Esophagus muscularis mucosa (tissue), 4 donors: ENCODE results near the gene PDE4D. TPM values are rescaled to one million over a fixed set of nuclear protein-coding genes. Genes with fewer than 3 reads are reported as not detected.
A peak's percentile ranks its signal among the peaks of the same experiment; 100 is the strongest.

ENCODE experiments used
- DNase-seq: peaks from one replicate; pipeline ENCODE4 v3.0.0-alpha.2; 2017; ENCODE audit errors: extremely low spot score
- H3K27ac ChIP-seq, 4 donors: fragments of 200-600 bp; sonication (generic); replicated peaks in 1 of 4; 1 replicate in 3 of 4; 2 replicates in 1 of 4; pipeline ENCODE4 v1.5.1; 2016 to 2019; ENCODE audit warnings: mild to moderate bottlenecking in 1 of 4
- H3K27me3 ChIP-seq, 4 donors: fragments of 200-600 bp; sonication (generic); one replicate each; pipeline versions ENCODE4 v1.5.1 to v1.6.0; 2016 to 2019
- H3K36me3 ChIP-seq, 4 donors: fragments of 200-600 bp; sonication (generic); one replicate each; pipeline ENCODE4 v1.5.1; 2016 to 2019
- H3K4me1 ChIP-seq, 4 donors: fragments of 200-600 bp; sonication (generic); one replicate each; pipeline ENCODE4 v1.5.1; 2016 to 2019
- H3K4me3 ChIP-seq, 4 donors: fragments of 200-600 bp; sonication (generic); 1 replicate in 2 of 4; 2 replicates in 2 of 4; pipeline ENCODE4 v1.5.1; 2016 to 2019; ENCODE audit warnings: mild to moderate bottlenecking in 4 of 4, moderate library complexity in 1 of 4
- H3K9me3 ChIP-seq, 4 donors: fragments of 200-600 bp; sonication (generic); 1 replicate in 3 of 4; 2 replicates in 1 of 4; pipeline ENCODE4 v1.5.1; 2016 to 2019
- CTCF ChIP-seq, 3 experiments: fragments of 200-600 bp in 2 of 3; fragments of 450-650 bp in 1 of 3; sonication (generic) in 2 of 3; IDR thresholded peaks; one replicate each; pipeline ENCODE4 v1.5.1; 2017 to 2019; ENCODE audit warnings: antibody characterized with exemption in 3 of 3, mild to moderate bottlenecking in 2 of 3, moderate library complexity in 1 of 3
- EP300 ChIP-seq: sonication (generic); formaldehyde crosslinking; IDR thresholded peaks from one replicate; pipeline ENCODE4 v1.6.1; 2017; ENCODE audit warnings: antibody characterized with exemption
- POLR2A ChIP-seq: fragments of 450-650 bp; IDR thresholded peaks from one replicate; pipeline ENCODE4 v1.6.1; 2017; ENCODE audit warnings: antibody characterized with exemption, moderate library complexity, mild to moderate bottlenecking, low read depth
- POLR2AphosphoS5 ChIP-seq, 2 donors: sonication (generic); formaldehyde crosslinking; IDR thresholded peaks; one replicate each; pipeline ENCODE4 v1.6.1; 2017; ENCODE audit warnings: antibody characterized with exemption in 2 of 2
- WGBS: methylation state at CpG from one replicate; pipeline ENCODE4 v1.1.5; 2018; 5-methylcytosine and 5-hydroxymethylcytosine counted together
- intact Hi-C: fragments of 100-400 bp; cut with DNase I; formaldehyde crosslinking; loops from one replicate; pipeline ENCODE4 v1.15.1; 2023
- total RNA-seq, 4 donors: library from RNA; depleted of rRNA; stranded (reverse); fragments of >200 nt; gene quantifications; one replicate each; pipeline versions ENCODE4 v1.1.0 to v1.2.1, GENCODE V29; 2016

The PDE4D gene
- total RNA-seq, 4 donors from 2014 or later = 39.2 to 87.0 (median 50.2) TPM

GRCh38 chr5:59257488-59258400 lies 635.8 kb downstream of the PDE4D start:
- Histone ChIP-seq H3K27me3 (no peaks in the 10 kb centered on the region), H3K4me3 (no peak overlapping the region), H3K9me3 (no peaks in the 10 kb centered on the region), H3K27ac (peak overlapping the region; percentile 62 to 77 (median 67)), H3K36me3 (no peaks in the 10 kb centered on the region), H3K4me1 (peaks cover 24 to 86% (median 72%) of the 10 kb centered on the region in 4 donors)
- intact Hi-C loops = no loop called here
- 92% methylated on average over 4 of the region's 4 CpGs for WGBS
- DNase-seq = no peak
- TF ChIP-seq POLR2AphosphoS5 (IDR thresholded peaks at IDR 0.05) (no peak), POLR2A (no peak), CTCF (IDR thresholded peaks at IDR 0.05) (no peak)

- H3K36me3 ChIP-seq = no peaks in the 10 kb centered on the region
- H3K4me3 ChIP-seq = peak overlapping the region in 1 of 4 donors; percentile 8
- no peaks in the 10 kb centered on the region for H3K27me3 ChIP-seq
- TF ChIP-seq POLR2A (no peak), EP300 (no peak), CTCF (IDR thresholded peaks at IDR 0.05) (no peak), POLR2AphosphoS5 (IDR thresholded peaks at IDR 0.05) (no peak)
- peaks cover 20 to 77% (median 62%) of the 10 kb centered on the region in 4 donors for H3K4me1 ChIP-seq
- H3K9me3 ChIP-seq = no peaks in the 10 kb centered on the region
- H3K27ac ChIP-seq = peak overlapping the region; percentile 62 to 77 (median 67)
- 17% methylated on average over 3 of the region's 3 CpGs for WGBS
- intact Hi-C loops = no loop called here
- no peak for DNase-seq
These were observed 637.2 kb downstream of the PDE4D start for GRCh38 chr5:59256331-59256730.

- 92% methylated on average over 2 of the region's 2 CpGs for WGBS
These were observed 639.4 kb downstream of the PDE4D start for GRCh38 chr5:59254055-59254687.

GRCh38 chr5:59253625-59254024 lies 639.9 kb downstream of the PDE4D start:
- H3K36me3 ChIP-seq = no peaks in the 10 kb centered on the region
- peak overlapping the region; percentile 16 to 77 (median 62) for H3K27ac ChIP-seq
- H3K4me3 ChIP-seq = no peak overlapping the region
- intact Hi-C loops = no loop called here
- no peak for DNase-seq
- TF ChIP-seq POLR2AphosphoS5 (IDR thresholded peaks at IDR 0.05) (no peak), POLR2A (no peak), CTCF (IDR thresholded peaks at IDR 0.05) (no peak), EP300 (no peak)
- peaks cover 9 to 63% (median 50%) of the 10 kb centered on the region in 4 donors for H3K4me1 ChIP-seq
- 63% methylated on average over 1 of the region's 1 CpG for WGBS
- H3K9me3 ChIP-seq = no peaks in the 10 kb centered on the region
- H3K27me3 ChIP-seq = no peaks in the 10 kb centered on the region

More at GRCh38 chr5:59254055-59254687, 639.4 kb downstream of the PDE4D start:
- DNase-seq = no peak
- H3K4me3 ChIP-seq = no peak overlapping the region
- no peak for TF ChIP-seq CTCF (IDR thresholded peaks at IDR 0.05)
- TF ChIP-seq POLR2AphosphoS5 (IDR thresholded peaks at IDR 0.05) = no peak
- TF ChIP-seq EP300 = no peak
- TF ChIP-seq POLR2A = no peak
- peak overlapping the region; percentile 28 to 77 (median 62) for H3K27ac ChIP-seq
- H3K4me1 ChIP-seq = peaks cover 9 to 63% (median 48%) of the 10 kb centered on the region in 4 donors
- intact Hi-C loops = no loop called here
- H3K27me3 ChIP-seq = no peaks in the 10 kb centered on the region
- H3K36me3 ChIP-seq = no peaks in the 10 kb centered on the region
- H3K9me3 ChIP-seq = no peaks in the 10 kb centered on the region
